ENCODE data around the gene ZBTB2. TPM values are rescaled to one million over a fixed set of nuclear protein-coding genes. Genes with fewer than 3 reads are reported as not detected.
A peak's percentile ranks its signal among the peaks of the same experiment; 100 is the strongest.

Gene ZBTB2
- total and polyA plus RNA-seq, 10 donors, result 11.0 to 19.1 (median 14.1) TPM

- Histone ChIP-seq H3K4me3 (no peak overlapping the region), H3K27me3 (replicated peaks in 1 of 7) (no peaks in the 10 kb centered on the region), H3K9me3 (no peaks in the 10 kb centered on the region), H3K4me1 (peaks cover 5 to 79% (median 62%) of the 10 kb centered on the region in 6 donors), H3K27ac (peak overlapping the region in 2 of 8 donors; percentile 76 to 86), H3K36me3 (peaks cover 0 to 23% (median 0%) of the 10 kb centered on the region in 6 donors)
- WGBS, 5 donors, result 68 to 83% (median 74%) methylated on average over 4 of the region's 4 CpGs
- intact Hi-C loops (cut with DNase I; ENCODE audit: low total_unique reads), result no loop called here
- TF ChIP-seq POLR2AphosphoS5 (IDR thresholded peaks at IDR 0.05) (no peak), CTCF (IDR thresholded peaks at IDR 0.05 in 8 of 11, conservative IDR thresholded peaks at IDR 0.05 in 3 of 11) (no peak), POLR2A (IDR thresholded peaks at IDR 0.05) (no peak)
- no peak for DNase-seq
Measured at GRCh38 chr6:151381722-151382121, 9.6 kb downstream of the ZBTB2 start.

DNA sequence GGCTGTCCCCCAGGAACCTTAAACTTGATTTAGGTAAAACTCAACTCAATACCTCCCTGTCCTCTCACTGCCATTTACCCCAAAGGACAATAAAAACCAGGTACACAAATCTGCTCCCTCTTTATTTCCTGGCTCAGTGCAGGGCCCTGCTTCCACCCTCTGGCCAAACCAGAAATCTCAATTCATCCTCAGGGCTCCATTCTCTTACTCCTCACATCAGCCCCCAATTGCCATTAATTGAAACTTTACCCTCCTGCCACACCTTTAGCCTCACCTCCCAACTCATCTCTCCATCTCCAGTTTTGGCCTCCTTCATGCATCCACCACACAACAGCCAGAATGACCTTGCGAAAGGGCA lies 10.5 kb downstream of the ZBTB2 start:
- Histone ChIP-seq H3K4me3 (peak overlapping the region in 2 of 8 donors; percentile 18 to 55), H3K27me3 (replicated peaks in 1 of 7) (no peaks in the 10 kb centered on the region), H3K9me3 (no peaks in the 10 kb centered on the region), H3K36me3 (peaks cover 0 to 23% (median 0%) of the 10 kb centered on the region in 6 donors), H3K27ac (peak overlapping the region; percentile 21 to 88 (median 78)), H3K4me1 (peaks cover 10 to 80% (median 66%) of the 10 kb centered on the region in 6 donors)
- WGBS, 5 donors, result 96 to 100% (median 100%) methylated on average over 1 of the region's 1 CpG
- DNase-seq, result no peak
- intact Hi-C loops (cut with DNase I; ENCODE audit: low total_unique reads), result no loop called here
- no peak for TF ChIP-seq CTCF (IDR thresholded peaks at IDR 0.05 in 8 of 11, conservative IDR thresholded peaks at IDR 0.05 in 3 of 11)
- TF ChIP-seq POLR2AphosphoS5 (IDR thresholded peaks at IDR 0.05), result no peak
- no peak for TF ChIP-seq POLR2A (IDR thresholded peaks at IDR 0.05)

DNA sequence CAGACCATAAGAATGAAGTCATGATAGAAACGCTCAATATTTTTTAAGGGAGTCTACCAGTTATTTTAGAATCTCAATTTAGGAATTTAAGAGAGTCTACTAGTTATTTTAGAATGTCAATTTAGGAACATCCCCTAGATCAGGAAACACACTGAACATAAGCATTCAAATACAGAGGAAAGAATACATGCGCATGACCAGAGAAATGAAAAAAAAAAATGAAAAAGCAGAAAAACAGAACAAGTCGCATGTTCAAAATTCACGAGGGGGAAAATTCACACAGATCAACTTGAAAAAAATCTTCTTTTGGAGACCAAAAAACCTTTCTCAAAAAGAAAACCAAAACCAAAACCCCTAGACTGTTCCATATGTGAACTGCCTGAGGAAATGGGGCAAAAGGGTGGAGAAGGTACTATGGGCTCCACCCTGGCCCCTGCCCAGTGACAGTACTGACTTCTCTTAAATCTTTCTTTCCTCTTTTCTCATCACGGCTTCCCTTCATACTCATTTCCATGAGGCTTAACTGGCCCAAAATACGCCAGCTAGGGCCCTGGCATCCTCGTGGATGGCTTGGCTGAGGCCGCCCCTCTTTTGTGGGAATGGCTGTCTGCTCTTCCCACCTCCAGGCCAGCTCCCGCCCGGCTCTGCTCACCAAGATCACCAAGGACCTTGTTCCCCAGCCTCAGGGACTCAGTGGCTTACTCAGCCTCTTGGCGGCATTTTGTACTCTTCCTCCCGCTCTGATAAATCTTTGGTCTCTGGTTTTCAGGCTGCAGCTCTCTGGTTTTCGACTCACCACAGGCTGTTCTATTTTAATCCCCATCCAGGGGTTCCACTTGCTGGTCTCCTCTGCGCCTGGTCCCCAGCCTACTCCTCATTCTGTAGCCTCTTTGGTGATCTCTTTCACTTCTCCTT lies 11.2 kb downstream of the ZBTB2 start:
- TF ChIP-seq CTCF (IDR thresholded peaks at IDR 0.05 in 8 of 11, conservative IDR thresholded peaks at IDR 0.05 in 3 of 11), result no peak
- peak in 2 of 3 donors; percentile 5 to 45 for TF ChIP-seq POLR2AphosphoS5 (IDR thresholded peaks at IDR 0.05)
- peaks cover 0 to 23% (median 0%) of the 10 kb centered on the region in 6 donors for H3K36me3 ChIP-seq
- no peaks in the 10 kb centered on the region for H3K27me3 ChIP-seq (replicated peaks in 1 of 7)
- H3K4me3 ChIP-seq, result peak overlapping the region in 4 of 8 donors; percentile 1 to 55 (median 15)
- H3K27ac ChIP-seq, result peak overlapping the region; percentile 21 to 88 (median 78)
- H3K4me1 ChIP-seq, result peaks cover 14 to 80% (median 66%) of the 10 kb centered on the region in 6 donors
- intact Hi-C loops (cut with DNase I; ENCODE audit: low total_unique reads), result no loop called here
- H3K9me3 ChIP-seq, result no peaks in the 10 kb centered on the region
- DNase-seq, result no peak
- 60 to 71% (median 65%) methylated on average over 14 of the region's 14 CpGs for WGBS, 5 donors

DNA sequence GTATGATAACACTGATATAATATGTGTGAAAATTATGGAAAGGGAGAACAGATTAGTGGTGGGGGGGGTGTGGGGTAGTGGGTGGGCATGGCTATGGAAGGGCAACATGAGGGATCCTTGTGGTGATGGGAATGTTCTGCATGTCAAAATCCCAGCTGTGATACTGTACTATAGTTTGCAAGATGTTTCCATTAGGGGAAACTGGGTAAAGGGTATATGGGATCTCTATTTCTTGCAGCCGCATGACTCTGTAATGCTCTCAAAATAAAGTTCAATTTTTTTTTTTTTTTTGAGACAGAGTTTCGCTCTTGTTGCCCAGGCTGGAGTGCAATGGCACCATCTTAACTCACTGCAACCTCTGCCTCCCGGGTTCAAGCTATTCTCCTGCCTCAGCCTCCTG lies 14.3 kb downstream of the ZBTB2 start:
- no peak for TF ChIP-seq POLR2A (IDR thresholded peaks at IDR 0.05)
- no peak for TF ChIP-seq POLR2AphosphoS5 (IDR thresholded peaks at IDR 0.05)
- no peak for TF ChIP-seq CTCF (IDR thresholded peaks at IDR 0.05 in 8 of 11, conservative IDR thresholded peaks at IDR 0.05 in 3 of 11)
- Histone ChIP-seq H3K27me3 (replicated peaks in 1 of 7) (no peaks in the 10 kb centered on the region), H3K4me1 (peaks cover 24 to 99% (median 83%) of the 10 kb centered on the region in 6 donors), H3K27ac (no peak overlapping the region), H3K36me3 (peaks cover 0 to 13% (median under 1%) of the 10 kb centered on the region in 6 donors), H3K9me3 (no peaks in the 10 kb centered on the region), H3K4me3 (no peak overlapping the region)
- WGBS, 5 donors, result 63 to 98% (median 83%) methylated on average over 3 of the region's 3 CpGs
- no peak for DNase-seq
- intact Hi-C loops (cut with DNase I; ENCODE audit: low total_unique reads), result no loop called here

All from spleen (tissue), 11 donors.